GM21423 (cell line): ENCODE results near the gene ACOT6.
"Not testable (repeated sequence)": the region's sequence is repeated elsewhere in the genome, so short reads cannot be mapped to it uniquely, and the experiment has no call there.

Source experiments
- ATAC-seq: cut with Tn5 transposase; IDR thresholded peaks from one replicate; pipeline ENCODE4 v1.9.1; 2021; ENCODE audit warnings: mild to moderate bottlenecking, moderate library complexity; ENCODE audit not compliant: unreplicated experiment

The ACOT6 gene

GRCh38 chr14:73612339-73613045 lies at the start of gene ACOT6:
Gene ACOT6, plus strand, starts transcription at chr14:73612517. Its CDS starts 55 bp downstream, at chr14:73612572.
- peak; percentile 73 for ATAC-seq

GRCh38 chr14:73562696-73563095 lies 49.6 kb upstream of the ACOT6 start:
- not testable (repeated sequence) for ATAC-seq

- not testable (repeated sequence) for ATAC-seq
These were observed 45.9 kb upstream of the ACOT6 start for GRCh38 chr14:73566431-73566830.

- not testable (repeated sequence) for ATAC-seq
These were observed 45.4 kb upstream of the ACOT6 start for GRCh38 chr14:73566935-73567334.

- no peak for ATAC-seq
These were observed 45.0 kb upstream of the ACOT6 start for GRCh38 chr14:73567358-73567757.

- no peak for ATAC-seq
These were observed 44.1 kb upstream of the ACOT6 start for GRCh38 chr14:73567951-73568885.

GRCh38 chr14:73568886-73569184 lies 43.5 kb upstream of the ACOT6 start:
- ATAC-seq: not testable (repeated sequence)

GRCh38 chr14:73569185-73569958 lies 42.9 kb upstream of the ACOT6 start, which contains the start of gene ACOT2:
Gene ACOT2, plus strand, starts transcription at chr14:73569213. Its CDS starts 28 bp downstream, at chr14:73569241.
- peak; percentile 63 for ATAC-seq

- peak; percentile 54 for ATAC-seq
These were observed 41.4 kb upstream of the ACOT6 start for GRCh38 chr14:73570913-73571312.

- ATAC-seq: not testable (repeated sequence)
These were observed 39.3 kb upstream of the ACOT6 start for GRCh38 chr14:73573034-73573433.

- not testable (repeated sequence) for ATAC-seq
These were observed 38.6 kb upstream of the ACOT6 start for GRCh38 chr14:73573740-73574139.

GRCh38 chr14:73574251-73574650 lies 38.1 kb upstream of the ACOT6 start:
- ATAC-seq: not testable (repeated sequence)

- no peak for ATAC-seq
These were observed 35.9 kb upstream of the ACOT6 start for GRCh38 chr14:73576391-73576790.

- ATAC-seq: not testable (repeated sequence)
These were observed 35.1 kb upstream of the ACOT6 start for GRCh38 chr14:73577214-73577613.

GRCh38 chr14:73582102-73582979 lies 30.0 kb upstream of the ACOT6 start:
- not testable (repeated sequence) for ATAC-seq

- ATAC-seq: no peak
These were observed 23.6 kb upstream of the ACOT6 start for GRCh38 chr14:73588695-73589094.

GRCh38 chr14:73589116-73589515 lies 23.2 kb upstream of the ACOT6 start:
- ATAC-seq: no peak

GRCh38 chr14:73590673-73591004 lies 21.7 kb upstream of the ACOT6 start:
- ATAC-seq: not testable (repeated sequence)

GRCh38 chr14:73591690-73592449 lies 20.4 kb upstream of the ACOT6 start, which contains the start of gene ACOT4:
Gene ACOT4, plus strand, starts transcription at chr14:73591873. Its CDS starts 87 bp downstream, at chr14:73591960.
- peak; percentile 54 for ATAC-seq
